WI38 (cell line): ENCODE measurements around the gene MIS18A.
"Not testable (repeated sequence)": the region's sequence is repeated elsewhere in the genome, so short reads cannot be mapped to it uniquely, and the experiment has no call there.

Experiments
- H3K4me3 ChIP-seq: 2 replicates; pipeline ENCODE4 v1.5.1; 2011; ENCODE audit warnings: low read depth, mild to moderate bottlenecking, control low read depth, low read length
- CTCF ChIP-seq: IDR thresholded peaks from 2 replicates; pipeline ENCODE4 v1.5.1; 2012; ENCODE audit warnings: low read depth, mild to moderate bottlenecking, control low read depth, low read length

MIS18A gene

GRCh38 chr21:32276671-32277070 lies 2.2 kb downstream of the MIS18A start:
- TF ChIP-seq CTCF = no peak
- H3K4me3 ChIP-seq = no peak overlapping the region

GRCh38 chr21:32270748-32271147 lies 8.1 kb downstream of the MIS18A start:
- TF ChIP-seq CTCF = no peak
- H3K4me3 ChIP-seq = no peak overlapping the region

- not testable (repeated sequence) for H3K4me3 ChIP-seq
These were observed 13.5 kb downstream of the MIS18A start for GRCh38 chr21:32265321-32265720.

- no peak overlapping the region for H3K4me3 ChIP-seq
- TF ChIP-seq CTCF = no peak
These were observed 16.9 kb downstream of the MIS18A start for GRCh38 chr21:32261929-32262328.

GRCh38 chr21:32260130-32260529 lies 18.7 kb downstream of the MIS18A start:
- no peak overlapping the region for H3K4me3 ChIP-seq
- no peak for TF ChIP-seq CTCF

GRCh38 chr21:32258786-32259048 lies 20.1 kb downstream of the MIS18A start:
- H3K4me3 ChIP-seq = not testable (repeated sequence)

GRCh38 chr21:32257962-32258785 lies 20.7 kb downstream of the MIS18A start:
- no peak overlapping the region for H3K4me3 ChIP-seq
- TF ChIP-seq CTCF = peak; percentile 75

- TF ChIP-seq CTCF = no peak
- H3K4me3 ChIP-seq = no peak overlapping the region
These were observed 21.8 kb downstream of the MIS18A start for GRCh38 chr21:32256873-32257620.
